Measurements from ENCODE around the gene LRRC41. TPM values are rescaled to one million over a fixed set of nuclear protein-coding genes. Genes with fewer than 3 reads are reported as not detected.

LRRC41 gene
- polyA plus RNA-seq, 1 of the 3 experiments (the other 2 are of a cell fraction), result 59.3 TPM

GRCh38 chr1:46302641-46303037 is 777 bp downstream of the LRRC41 start:
- H3K4me3 ChIP-seq (ENCODE audit: low read depth in 2 of 2, low read length in 1 of 2), result peak overlapping the region; percentile 66 to 89
- H3K4me1 ChIP-seq (ENCODE audit: control insufficient read depth in 1 of 2, insufficient read depth in 2 of 2, low read depth in 1 of 2, low read length in 1 of 2), result peaks cover 13 to 18% of the 10 kb centered on the region in 2 experiments
- TF ChIP-seq MXI1 (IDR thresholded peaks at IDR 0.05; ENCODE audit: low read depth, low read length) (0 out of 2 replicates have a peak, but pooled peaks have one; percentile 8), TEAD4 (IDR thresholded peaks at IDR 0.05; ENCODE audit: borderline replicate concordance, insufficient read depth) (no peak), MAX (IDR thresholded peaks at IDR 0.05; ENCODE audit: low read depth) (no peak), RXRA (IDR thresholded peaks at IDR 0.05; ENCODE audit: borderline replicate concordance, low read depth) (no peak)
- no peak for DNase-seq
- peaks cover 7 to 20% of the 10 kb centered on the region in 2 experiments for H3K36me3 ChIP-seq (replicated peaks in 1 of 2; ENCODE audit: control insufficient read depth in 1 of 2, insufficient read depth in 2 of 2, low read length in 1 of 2)
- peaks cover 26% of the 10 kb centered on the region for H4K20me1 ChIP-seq (ENCODE audit: insufficient read depth)
- peak overlapping the region; percentile 36; the same call in 1 of the 2 replicates for H2AFZ ChIP-seq (ENCODE audit: low read depth)
- H3K9me2 ChIP-seq, result no peaks in the 10 kb centered on the region
- no peaks in the 10 kb centered on the region for H3K9me3 ChIP-seq
- 0% methylated on average over 6 of the region's 32 CpGs for WGBS (ENCODE audit: low lambda C conversion rate)
- peak overlapping the region; percentile 98 for H3K9ac ChIP-seq
- ChIA-PET CTCF (interaction anchor here (0.9 to 3.5 kb wide), 7 partner anchors 11 to 45 kb away, joined by 3 to 22 read pairs (median 4); partner anchors contain the start of gene NSUN4), POLR2A (interaction anchor here (0.7 to 2.5 kb wide), 6 partner anchors 16 to 75 kb away, joined by 3 to 17 read pairs (median 4); partner anchors contain the start of genes NSUN4 and RAD54L)
- H3K79me2 ChIP-seq (ENCODE audit: insufficient read depth), result peaks cover 95% of the 10 kb centered on the region
- peak overlapping the region; percentile 93 for H3K27ac ChIP-seq (ENCODE audit: low read depth in 2 of 2, low read length in 1 of 2)
- H3K27me3 ChIP-seq (ENCODE audit: insufficient read depth), result no peaks in the 10 kb centered on the region
- H3K4me2 ChIP-seq, result peak overlapping the region; percentile 95
- peaks cover 10% of the 10 kb centered on the region for H3F3A ChIP-seq (replicated peaks; ENCODE audit: insufficient read depth)

GRCh38 chr1:46301808-46302640 is 1.4 kb downstream of the LRRC41 start:
- peaks cover 13 to 18% of the 10 kb centered on the region in 2 experiments for H3K4me1 ChIP-seq (ENCODE audit: control insufficient read depth in 1 of 2, insufficient read depth in 2 of 2, low read depth in 1 of 2, low read length in 1 of 2)
- no peaks in the 10 kb centered on the region for H3K27me3 ChIP-seq (ENCODE audit: insufficient read depth)
- peaks cover 20% of the 10 kb centered on the region for H4K20me1 ChIP-seq (ENCODE audit: insufficient read depth)
- peaks cover 90% of the 10 kb centered on the region for H3K79me2 ChIP-seq (ENCODE audit: insufficient read depth)
- no peaks in the 10 kb centered on the region for H3K9me2 ChIP-seq
- peak overlapping the region; percentile 93 for H3K27ac ChIP-seq (ENCODE audit: low read depth in 2 of 2, low read length in 1 of 2)
- H3K4me2 ChIP-seq, result peak overlapping the region; percentile 95
- DNase-seq, result peak; percentile 80
- H3K4me3 ChIP-seq (ENCODE audit: low read depth in 2 of 2, low read length in 1 of 2), result peak overlapping the region; percentile 66 to 89
- ChIA-PET POLR2A (interaction anchor here (2.5 kb wide), 1 partner anchor 39 kb away, joined by 17 read pairs; the partner anchor contains the start of gene NSUN4), CTCF (interaction anchor here (0.8 to 3.5 kb wide), 3 partner anchors 21 to 39 kb away, joined by 3 to 22 read pairs (median 3); partner anchors contain the start of gene NSUN4)
- H3K9ac ChIP-seq, result peak overlapping the region; percentile 98
- H3F3A ChIP-seq (replicated peaks; ENCODE audit: insufficient read depth), result peaks cover 10% of the 10 kb centered on the region
- H2AFZ ChIP-seq (ENCODE audit: low read depth), result peak overlapping the region; percentile 42; the same call in 1 of the 2 replicates
- 2% methylated on average over 31 of the region's 79 CpGs for WGBS (ENCODE audit: low lambda C conversion rate)
- peaks cover 12 to 26% of the 10 kb centered on the region in 2 experiments for H3K36me3 ChIP-seq (replicated peaks in 1 of 2; ENCODE audit: control insufficient read depth in 1 of 2, insufficient read depth in 2 of 2, low read length in 1 of 2)
- TF ChIP-seq YY1 (IDR thresholded peaks at IDR 0.05; ENCODE audit: low read depth) (peak; percentile 16; the same call in 1 of the 2 replicates), EZH2phosphoT487 (IDR thresholded peaks at IDR 0.05; ENCODE audit: borderline replicate concordance, low read depth) (no peak), CTCF (IDR thresholded peaks at IDR 0.05) (peak; percentile 17; the same call in 1 of the 2 replicates), ZBTB33 (IDR thresholded peaks at IDR 0.05; ENCODE audit: borderline replicate concordance, low read depth) (no peak), EP300 (IDR thresholded peaks at IDR 0.05; ENCODE audit: borderline replicate concordance in 1 of 2, low read depth in 1 of 2, low read length in 1 of 2) (0 out of 4 replicates have a peak, but pooled peaks of 1 of the 2 experiments have one; percentile 11)
- no peaks in the 10 kb centered on the region for H3K9me3 ChIP-seq

Data from SK-N-SH (cell line).